HCT116 (cell line): ENCODE results near the gene SVEP1. TPM values are rescaled to one million over a fixed set of nuclear protein-coding genes. Genes with fewer than 3 reads are reported as not detected.

Experiments used
- ATAC-seq: fragments of 200-7000 bp; cut with Tn5 transposase; 2 replicates; pipeline ENCODE4 v1.9.1; 2020; ENCODE audit warnings: mild to moderate bottlenecking, moderate library complexity
- BruUV-seq: library from RNA; stranded (reverse); fragments of 400-500 nt; replicated peaks from 2 replicates; lab custom pipeline; 2021; lab: Mats Ljungman, UMichigan
- CTCF ChIA-PET: fragments of 300-600 bp; sonication (Branson Sonifier 250); formaldehyde crosslinking; loops from one replicate; lab custom pipeline; 2021; ENCODE audit warnings: antibody characterized with exemption; lab: Charles Lee
- POLR2A ChIA-PET: fragments of 300-600, 350-600 bp; sonication (Branson Sonifier 250); formaldehyde crosslinking; loops from one replicate; lab custom pipeline; 2021; ENCODE audit warnings: antibody characterized with exemption; lab: Charles Lee
- RAD21 ChIA-PET, 2 experiments: fragments of 300-600 bp; sonication (Branson Sonifier 250); formaldehyde crosslinking; loops; one replicate each; lab custom pipeline; 2023; ENCODE audit warnings: low total read pairs in 2 of 2; ENCODE audit not compliant: uncharacterized antibody in 2 of 2, unreplicated experiment in 2 of 2, low non-redundant PET in 1 of 2; lab: Charles Lee
- DNase-seq: peaks from one replicate; pipeline ENCODE4 v3.0.0-alpha.2; 2010; ENCODE audit warnings: low read depth, low spot score
- H2AFZ ChIP-seq: fragments of 200-600 bp; shearing (Covaris generic), sonication (generic); 2 replicates; pipeline ENCODE4 v1.6.1; 2017; ENCODE audit warnings: low read depth, mixed run types, mixed read lengths, antibody characterized with exemption, low read length; ENCODE audit not compliant: poor library complexity, severe bottlenecking
- H3K27ac ChIP-seq: 2 replicates; pipeline ENCODE4 v1.5.1; 2012; ENCODE audit warnings: low read depth, low read length
- H3K27me3 ChIP-seq: fragments of 200-600 bp; sonication (generic); 2 replicates; pipeline ENCODE4 v1.6.1; 2016; ENCODE audit warnings: mixed run types, low read length, mixed read lengths; ENCODE audit not compliant: insufficient read depth
- H3K36me3 ChIP-seq, 2 experiments: fragments of 200-500 bp in 1 of 2; fragments of 200-600 bp in 1 of 2; sonication (Bioruptor generic) in 1 of 2; sonication (generic) in 1 of 2; 2 replicates each; pipeline versions ENCODE4 v1.5.1 to v1.6.1; 2014 to 2016; ENCODE audit warnings: low read length in 2 of 2, inconsistent platforms in 1 of 2, mixed read lengths in 1 of 2, mixed run types in 1 of 2; ENCODE audit not compliant: insufficient read depth in 2 of 2, control insufficient read depth in 1 of 2
- H3K4me1 ChIP-seq, 2 experiments: fragments of 200-600 bp in 1 of 2; sonication (generic) in 1 of 2; 2 replicates each; pipeline versions ENCODE4 v1.5.1 to v1.6.1; 2012 to 2017; ENCODE audit warnings: low read length in 2 of 2, inconsistent platforms in 1 of 2, mild to moderate bottlenecking in 1 of 2, mixed read lengths in 1 of 2, mixed run types in 1 of 2, moderate library complexity in 1 of 2; ENCODE audit not compliant: insufficient read depth in 2 of 2, control insufficient read depth in 1 of 2
- H3K4me2 ChIP-seq: fragments of 200-600 bp; sonication (generic); 2 replicates; pipeline ENCODE4 v1.6.1; 2017; ENCODE audit warnings: mixed run types, low read length, mixed read lengths
- H3K4me3 ChIP-seq, 2 experiments: fragments of 200-600 bp in 1 of 2; sonication (generic) in 1 of 2; replicated peaks in 1 of 2; 2 replicates each; pipeline ENCODE4 v1.5.1; 2011 to 2016; ENCODE audit warnings: low read length in 2 of 2, control low read depth in 1 of 2, low read depth in 1 of 2, mild to moderate bottlenecking in 1 of 2, mixed read lengths in 1 of 2, mixed run types in 1 of 2
- H3K79me2 ChIP-seq: fragments of 200-600 bp; sonication (generic); 2 replicates; pipeline ENCODE4 v1.6.1; 2017; ENCODE audit warnings: mild to moderate bottlenecking, mixed run types, low read length, moderate library complexity, mixed read lengths; ENCODE audit not compliant: insufficient read depth
- H3K9ac ChIP-seq: fragments of 200-600 bp; sonication (generic); 2 replicates; pipeline ENCODE4 v1.6.1; 2016; ENCODE audit warnings: low read length, mixed read lengths
- H3K9me2 ChIP-seq: fragments of 200-600 bp; sonication (generic), shearing (Covaris generic); 2 replicates; pipeline ENCODE4 v1.6.1; 2017; ENCODE audit warnings: mixed run types, mild to moderate bottlenecking, moderate library complexity; ENCODE audit not compliant: insufficient read depth
- H3K9me3 ChIP-seq, 2 experiments: fragments of 200-500 bp in 1 of 2; fragments of 200-600 bp in 1 of 2; sonication (Bioruptor generic) in 1 of 2; sonication (generic) in 1 of 2; 2 replicates each; pipeline ENCODE4 v1.6.1; 2014 to 2017; ENCODE audit warnings: low read length in 2 of 2, mixed read lengths in 2 of 2, inconsistent platforms in 1 of 2, low read depth in 1 of 2, mild to moderate bottlenecking in 1 of 2, mixed run types in 1 of 2, moderate library complexity in 1 of 2; ENCODE audit not compliant: control insufficient read depth in 1 of 2, insufficient read depth in 1 of 2
- H4K20me1 ChIP-seq: fragments of 200-600 bp; sonication (generic), shearing (Covaris generic); 2 replicates; pipeline ENCODE4 v1.6.1; 2017; ENCODE audit warnings: mixed run types, mild to moderate bottlenecking, moderate library complexity; ENCODE audit not compliant: insufficient read depth
- ATF3 ChIP-seq: IDR thresholded peaks from 2 replicates; pipeline ENCODE4 v1.6.1; 2012
- CBX3 ChIP-seq: IDR thresholded peaks from 2 replicates; pipeline ENCODE4 v1.6.1; 2012; ENCODE audit warnings: low read depth
- CEBPB ChIP-seq: IDR thresholded peaks from 2 replicates; pipeline ENCODE4 v1.6.1; 2012; ENCODE audit warnings: low read depth
- ELF1 ChIP-seq: IDR thresholded peaks from 2 replicates; pipeline ENCODE4 v1.6.1; 2012; ENCODE audit warnings: low read depth, borderline replicate concordance
- EZH2phosphoT487 ChIP-seq: fragments of 200-600 bp; IDR thresholded peaks from 2 replicates; pipeline ENCODE4 v1.6.1; 2018; ENCODE audit warnings: antibody characterized with exemption, borderline replicate concordance
- FOSL1 ChIP-seq: IDR thresholded peaks from 2 replicates; pipeline ENCODE4 v1.6.1; 2012; ENCODE audit warnings: low read depth
- POLR2A ChIP-seq: IDR thresholded peaks from 2 replicates; pipeline ENCODE4 v1.7.0; 2011; ENCODE audit warnings: borderline replicate concordance; ENCODE audit not compliant: insufficient read depth, insufficient read length; ENCODE audit errors: extremely low read depth
- POLR2AphosphoS5 ChIP-seq: IDR thresholded peaks from 2 replicates; pipeline ENCODE4 v1.6.1; 2011; ENCODE audit warnings: mild to moderate bottlenecking, low read depth, low read length, moderate library complexity
- REST ChIP-seq: IDR thresholded peaks from 2 replicates; pipeline ENCODE4 v1.6.1; 2012; ENCODE audit warnings: low read depth
- SIN3A ChIP-seq: IDR thresholded peaks from 2 replicates; pipeline ENCODE4 v1.6.1; 2012; ENCODE audit warnings: low read depth
- SRF ChIP-seq: IDR thresholded peaks from 2 replicates; pipeline ENCODE4 v1.6.1; 2012; ENCODE audit warnings: low read depth
- YY1 ChIP-seq: IDR thresholded peaks from 2 replicates; pipeline ENCODE4 v1.6.1; 2011; ENCODE audit warnings: low read length, low read depth, moderate library complexity, mild to moderate bottlenecking; ENCODE audit not compliant: insufficient replicate concordance; ENCODE audit errors: extremely low read depth
- ZFX ChIP-seq: fragments of 450-650 bp; IDR thresholded peaks from 2 replicates; pipeline ENCODE4 v1.6.1; 2017
- ZNF274 ChIP-seq: fragments of 200-500 bp; sonication (Bioruptor generic); IDR thresholded peaks from 2 replicates; pipeline ENCODE4 v1.6.1; 2014; ENCODE audit warnings: mild to moderate bottlenecking, low read depth, low read length, inconsistent platforms
- intact Hi-C: fragments of 100-400 bp; cut with micrococcal nuclease; formaldehyde crosslinking; loops from 2 replicates; pipeline ENCODE4 v1.10.0; 2022
- total RNA-seq: library from RNA; stranded (reverse); gene quantifications from one replicate; pipeline ENCODE4 v1.2.1, GENCODE V29; 2021; ENCODE audit not compliant: unreplicated experiment
- TF ChIP-seq, protein P1 (sequence below): IDR thresholded peaks from 2 replicates; pipeline ENCODE4 v1.6.1; 2012

The SVEP1 gene
- total RNA-seq, 1 experiment from 2014 or later, result 0.15 TPM

GRCh38 chr9:110329639-110330230 is 249.8 kb downstream of the SVEP1 start:
- no TSS peak for BruUV-seq
- H3K4me3 ChIP-seq, result no peak overlapping the region
- H3K4me1 ChIP-seq, result no peaks in the 10 kb centered on the region
- DNase-seq (no peak), ATAC-seq (no peak)
- POLR2A ChIA-PET, result no interaction called here
- no peaks in the 10 kb centered on the region for H3K36me3 ChIP-seq
- no peak overlapping the region for H3K9ac ChIP-seq
- H3K79me2 ChIP-seq, result no peaks in the 10 kb centered on the region
- H3K9me3 ChIP-seq, result no peaks in the 10 kb centered on the region
- H3K4me2 ChIP-seq, result no peak overlapping the region
- TF ChIP-seq EZH2phosphoT487 (no peak), YY1 (no peak), POLR2A (no peak), CBX3 (no peak), SIN3A (no peak), SRF (no peak), ATF3 (no peak), POLR2AphosphoS5 (no peak), FOSL1 (no peak), CEBPB (no peak), ZNF274 (no peak), REST (no peak), ELF1 (no peak), ZFX (no peak)
- TF ChIP-seq, protein P1, sequence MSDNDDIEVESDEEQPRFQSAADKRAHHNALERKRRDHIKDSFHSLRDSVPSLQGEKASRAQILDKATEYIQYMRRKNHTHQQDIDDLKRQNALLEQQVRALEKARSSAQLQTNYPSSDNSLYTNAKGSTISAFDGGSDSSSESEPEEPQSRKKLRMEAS, result no peak
- no peaks in the 10 kb centered on the region for H3K9me2 ChIP-seq
- H2AFZ ChIP-seq, result no peak overlapping the region
- CTCF ChIA-PET, result no interaction called here
- no peaks in the 10 kb centered on the region for H3K27me3 ChIP-seq
- RAD21 ChIA-PET, result no interaction called here
- no peaks in the 10 kb centered on the region for H4K20me1 ChIP-seq
- no peak overlapping the region for H3K27ac ChIP-seq
- intact Hi-C loops, result loop anchor here (5.0 kb wide), 1 partner anchor 58 kb away; no protein-coding TSS in a partner anchor
